H9 (cell line): ENCODE data around the gene PHYH. TPM values are rescaled to one million over a fixed set of nuclear protein-coding genes. Genes with fewer than 3 reads are reported as not detected.

ENCODE experiments used
- DNase-seq: peaks from one replicate; pipeline ENCODE4 v3.0.0-alpha.2; 2017
- H2AFZ ChIP-seq: one replicate; pipeline ENCODE4 v1.6.1; 2013; ENCODE audit warnings: mild to moderate bottlenecking, low read length, control low read depth, moderate library complexity
- H2AK5ac ChIP-seq: 2 replicates; pipeline ENCODE4 v1.6.1; 2013; ENCODE audit warnings: low read length, control low read depth, mixed read lengths; ENCODE audit not compliant: insufficient read length
- H2BK120ac ChIP-seq: one replicate; pipeline ENCODE4 v1.6.1; 2013; ENCODE audit warnings: low read depth, mild to moderate bottlenecking, low read length, control low read depth, inconsistent platforms; ENCODE audit not compliant: poor library complexity, severe bottlenecking
- H2BK12ac ChIP-seq: 2 replicates; pipeline ENCODE4 v1.6.1; 2013; ENCODE audit warnings: low read length, control low read depth, mixed read lengths, low read depth; ENCODE audit not compliant: insufficient read length
- H2BK15ac ChIP-seq: 2 replicates; pipeline ENCODE4 v1.6.1; 2013; ENCODE audit warnings: low read depth, low read length, control low read depth
- H2BK20ac ChIP-seq: one replicate; pipeline ENCODE4 v1.6.1; 2013; ENCODE audit warnings: low read depth, mild to moderate bottlenecking, low read length, control low read depth, inconsistent platforms; ENCODE audit not compliant: poor library complexity, severe bottlenecking
- H2BK5ac ChIP-seq: 2 replicates; pipeline ENCODE4 v1.6.1; 2013; ENCODE audit warnings: low read length, control low read depth, mixed read lengths; ENCODE audit not compliant: insufficient read length
- H3K14ac ChIP-seq: 2 replicates; pipeline ENCODE4 v1.6.1; 2013; ENCODE audit warnings: low read length, control low read depth; ENCODE audit not compliant: insufficient read depth
- H3K18ac ChIP-seq: 2 replicates; pipeline ENCODE4 v1.6.1; 2013; ENCODE audit warnings: low read depth, mild to moderate bottlenecking, mixed read lengths, low read length, control low read depth; ENCODE audit not compliant: insufficient read length
- H3K23ac ChIP-seq: 2 replicates; pipeline ENCODE4 v1.6.1; 2013; ENCODE audit warnings: low read length, control low read depth, mixed read lengths, low read depth; ENCODE audit not compliant: insufficient read length
- H3K23me2 ChIP-seq: 2 replicates; pipeline ENCODE4 v1.6.1; 2013; ENCODE audit warnings: low read depth, mild to moderate bottlenecking, mixed read lengths, low read length, control low read depth; ENCODE audit not compliant: insufficient read length, poor library complexity, severe bottlenecking
- H3K27ac ChIP-seq: 2 replicates; pipeline ENCODE4 v1.5.1; 2013; ENCODE audit warnings: low read length, control low read depth, mixed read lengths, low read depth; ENCODE audit not compliant: insufficient read length
- H3K27me3 ChIP-seq: 2 replicates; pipeline ENCODE4 v1.6.1; 2013; ENCODE audit warnings: low read length, control low read depth, inconsistent platforms; ENCODE audit not compliant: insufficient read depth
- H3K4ac ChIP-seq: 2 replicates; pipeline ENCODE4 v1.6.1; 2013; ENCODE audit warnings: low read depth, mild to moderate bottlenecking, control low read depth, inconsistent platforms, low read length, moderate library complexity
- H3K4me1 ChIP-seq: 2 replicates; pipeline ENCODE4 v1.6.1; 2013; ENCODE audit warnings: low read length, control low read depth, inconsistent platforms; ENCODE audit not compliant: insufficient read depth
- H3K4me2 ChIP-seq: 2 replicates; pipeline ENCODE4 v1.6.1; 2013; ENCODE audit warnings: low read length, control low read depth, mixed read lengths; ENCODE audit not compliant: insufficient read length, insufficient read depth
- H3K56ac ChIP-seq: 2 replicates; pipeline ENCODE4 v1.6.1; 2013; ENCODE audit warnings: low read depth, mild to moderate bottlenecking, mixed read lengths, low read length, control low read depth; ENCODE audit not compliant: insufficient read length
- H3K79me1 ChIP-seq: 2 replicates; pipeline ENCODE4 v1.6.1; 2013; ENCODE audit warnings: low read depth, mild to moderate bottlenecking, moderate library complexity, low read length, control low read depth, inconsistent platforms; ENCODE audit not compliant: insufficient read depth, poor library complexity, severe bottlenecking
- H3K79me2 ChIP-seq: 2 replicates; pipeline ENCODE4 v1.6.1; 2013; ENCODE audit warnings: low read length, control low read depth, inconsistent platforms; ENCODE audit not compliant: insufficient read depth
- H3K9ac ChIP-seq: 2 replicates; pipeline ENCODE4 v1.6.1; 2013; ENCODE audit warnings: low read length, control low read depth, mixed read lengths; ENCODE audit not compliant: insufficient read length; ENCODE audit errors: extremely low read depth
- H3K9me3 ChIP-seq: one replicate; pipeline ENCODE4 v1.6.1; 2013; ENCODE audit warnings: low read depth, low read length, inconsistent platforms; ENCODE audit not compliant: control insufficient read depth
- H3T11ph ChIP-seq: one replicate; pipeline ENCODE4 v1.6.1; 2013; ENCODE audit warnings: mild to moderate bottlenecking, low read length, control low read depth, inconsistent platforms
- H4K20me1 ChIP-seq: one replicate; pipeline ENCODE4 v1.6.1; 2013; ENCODE audit not compliant: control insufficient read depth, insufficient read length, insufficient read depth
- H4K5ac ChIP-seq: 2 replicates; pipeline ENCODE4 v1.6.1; 2013; ENCODE audit warnings: low read depth, mild to moderate bottlenecking, mixed read lengths, low read length, control low read depth; ENCODE audit not compliant: insufficient read length
- H4K8ac ChIP-seq: replicated peaks from 2 replicates; pipeline ENCODE4 v1.6.1; 2013; ENCODE audit warnings: low read length, control low read depth, mixed read lengths, low read depth; ENCODE audit not compliant: insufficient read length
- H4K91ac ChIP-seq: 2 replicates; pipeline ENCODE4 v1.6.1; 2013; ENCODE audit warnings: low read depth, mild to moderate bottlenecking, moderate library complexity, mixed read lengths, low read length, control low read depth; ENCODE audit not compliant: insufficient read length
- H3K27ac Mint-ChIP-seq, 3 experiments: 2 replicates in 2 of 3; 3 replicates in 1 of 3; pipeline ENCODE4 v1.8.0; 2020 to 2021; ENCODE audit warnings: mixed read lengths in 3 of 3, mild to moderate bottlenecking in 1 of 3, moderate library complexity in 1 of 3
- H3K27me3 Mint-ChIP-seq: 2 replicates; pipeline ENCODE4 v1.8.0; 2021; ENCODE audit warnings: low read depth, mild to moderate bottlenecking, moderate library complexity, mixed read lengths
- H3K36me3 Mint-ChIP-seq, 3 experiments: 2 replicates in 2 of 3; 3 replicates in 1 of 3; pipeline ENCODE4 v1.8.0; 2020 to 2021; ENCODE audit warnings: low read depth in 3 of 3, mixed read lengths in 3 of 3; ENCODE audit not compliant: insufficient read depth in 1 of 3
- H3K4me1 Mint-ChIP-seq, 2 experiments: 2 replicates each; pipeline ENCODE4 v1.8.0; 2020; ENCODE audit warnings: mixed read lengths in 2 of 2
- H3K4me3 Mint-ChIP-seq, 2 experiments: 2 replicates in 1 of 2; 3 replicates in 1 of 2; pipeline ENCODE4 v1.8.0; 2020 to 2021; ENCODE audit warnings: mild to moderate bottlenecking in 2 of 2, mixed read lengths in 2 of 2, moderate library complexity in 1 of 2
- H3K9me3 Mint-ChIP-seq, 2 experiments: 2 replicates in 1 of 2; 3 replicates in 1 of 2; pipeline ENCODE4 v1.8.0; 2020; ENCODE audit warnings: mild to moderate bottlenecking in 2 of 2, mixed read lengths in 2 of 2, moderate library complexity in 1 of 2
- WGBS: extraction: QIAGEN DNeasy Blood & Tissue Kit; methylation state at CpG from one replicate; pipeline ENCODE4 v1.1.7; 2013; ENCODE audit warnings: missing lambda C conversion rate, low lambda C conversion rate, mixed read lengths; ENCODE audit not compliant: insufficient read length; ENCODE audit errors: extremely low coverage; 5-methylcytosine and 5-hydroxymethylcytosine counted together
- total RNA-seq: library from RNA; stranded (reverse); gene quantifications from 2 replicates; pipeline ENCODE4 v1.2.1, GENCODE V29; 2021
- TF ChIP-seq, protein P1 (sequence below): fragments of 200-600 bp; sonication (generic); conservative IDR thresholded peaks from 3 replicates; pipeline ENCODE4 v1.8.0; 2021; ENCODE audit warnings: antibody characterized with exemption, mild to moderate bottlenecking

PHYH gene
- total RNA-seq, 1 experiment from 2014 or later = 21.5 TPM

DNA sequence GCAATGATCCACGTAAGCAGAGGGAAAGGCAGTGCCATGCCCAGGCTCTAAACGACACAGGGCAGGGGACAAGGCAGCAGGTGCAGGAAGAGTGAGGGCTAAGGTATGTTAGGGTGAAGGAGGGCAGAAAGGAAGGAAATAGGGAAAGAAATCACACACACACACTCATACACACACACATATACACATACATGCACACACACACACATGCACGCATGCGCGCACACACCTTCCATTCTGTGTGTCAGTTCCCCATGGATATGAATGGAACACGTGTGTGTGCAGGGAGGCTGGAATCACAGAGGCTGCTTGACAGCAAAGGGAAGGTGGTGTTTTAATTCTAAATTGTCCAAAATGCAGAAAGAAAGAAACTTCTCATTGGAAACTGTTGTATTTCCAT lies 6.2 kb upstream of the PHYH start:
- Histone ChIP-seq H3K9me3 (no peaks in the 10 kb centered on the region), H3K4me1 (no peaks in the 10 kb centered on the region), H3K18ac (no peak overlapping the region), H4K20me1 (no peaks in the 10 kb centered on the region), H3K14ac (no peak overlapping the region), H3T11ph (no peak overlapping the region), H3K4ac (no peak overlapping the region), H3K79me1 (no peaks in the 10 kb centered on the region), H3K79me2 (no peaks in the 10 kb centered on the region), H3K9ac (no peak overlapping the region), H3K27me3 (no peaks in the 10 kb centered on the region), H4K8ac (no peak overlapping the region), H4K91ac (no peak overlapping the region), H3K23ac (no peak overlapping the region), H2BK12ac (no peak overlapping the region), H3K56ac (no peak overlapping the region), H2BK20ac (no peak overlapping the region), H4K5ac (no peak overlapping the region), H3K4me2 (no peak overlapping the region), H2BK5ac (no peak overlapping the region), H2AFZ (no peak overlapping the region), H2BK15ac (no peak overlapping the region), H3K23me2 (no peaks in the 10 kb centered on the region), H2AK5ac (no peak overlapping the region), H2BK120ac (no peak overlapping the region), H3K27ac (no peak overlapping the region)
- TF ChIP-seq, protein P1, sequence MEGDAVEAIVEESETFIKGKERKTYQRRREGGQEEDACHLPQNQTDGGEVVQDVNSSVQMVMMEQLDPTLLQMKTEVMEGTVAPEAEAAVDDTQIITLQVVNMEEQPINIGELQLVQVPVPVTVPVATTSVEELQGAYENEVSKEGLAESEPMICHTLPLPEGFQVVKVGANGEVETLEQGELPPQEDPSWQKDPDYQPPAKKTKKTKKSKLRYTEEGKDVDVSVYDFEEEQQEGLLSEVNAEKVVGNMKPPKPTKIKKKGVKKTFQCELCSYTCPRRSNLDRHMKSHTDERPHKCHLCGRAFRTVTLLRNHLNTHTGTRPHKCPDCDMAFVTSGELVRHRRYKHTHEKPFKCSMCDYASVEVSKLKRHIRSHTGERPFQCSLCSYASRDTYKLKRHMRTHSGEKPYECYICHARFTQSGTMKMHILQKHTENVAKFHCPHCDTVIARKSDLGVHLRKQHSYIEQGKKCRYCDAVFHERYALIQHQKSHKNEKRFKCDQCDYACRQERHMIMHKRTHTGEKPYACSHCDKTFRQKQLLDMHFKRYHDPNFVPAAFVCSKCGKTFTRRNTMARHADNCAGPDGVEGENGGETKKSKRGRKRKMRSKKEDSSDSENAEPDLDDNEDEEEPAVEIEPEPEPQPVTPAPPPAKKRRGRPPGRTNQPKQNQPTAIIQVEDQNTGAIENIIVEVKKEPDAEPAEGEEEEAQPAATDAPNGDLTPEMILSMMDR = no peak
- Mint-ChIP-seq H3K9me3 (no peaks in the 10 kb centered on the region), H3K27ac (peak overlapping the region in 2 of 3 experiments; percentile 41 to 56; a peak in 1 of 7 replicates), H3K36me3 (no peaks in the 10 kb centered on the region), H3K4me1 (peaks cover 7 to 8% of the 10 kb centered on the region in 2 experiments), H3K4me3 (no peak overlapping the region), H3K27me3 (peaks cover 1% of the 10 kb centered on the region; the same call in 1 of the 2 replicates)
- no CpG with 5 or more reads among the region's 6 CpGs for WGBS
- DNase-seq = no peak
